K562 (cell line): ENCODE measurements around the gene PABPC1L. TPM values are rescaled to one million over a fixed set of nuclear protein-coding genes. Genes with fewer than 3 reads are reported as not detected.

Source experiments
- STAT6 ChIP-seq: sonication (generic); formaldehyde crosslinking; IDR thresholded peaks from 2 replicates; pipeline ENCODE4 v1.8.1; 2023; ENCODE audit warnings: mild to moderate bottlenecking, missing genetic modification reagents
- ZBTB8A ChIP-seq: fragments of 450-650 bp; IDR thresholded peaks from 2 replicates; pipeline ENCODE4 v1.6.1; 2018; ENCODE audit warnings: mild to moderate bottlenecking, moderate library complexity; ENCODE audit not compliant: partially characterized antibody
- polyA plus RNA-seq, 8 experiments: library from polyadenylated mRNA; depleted of rRNA in 4 of 8; stranded (reverse) in 5 of 8; unstranded in 3 of 8; fragments of >200 nt; fragmentation: Nextera tagmentation in 2 of 8; fragmentation: Illumina TruSeq in 1 of 8; extraction: Ambion mirVana in 2 of 8; extraction: Trizol in 1 of 8; gene quantifications; 2 replicates each; pipeline versions ENCODE4 v1.2.1 to v1.2.3, GENCODE V29; 2011 to 2014; ENCODE audit warnings: inconsistent platforms in 1 of 8, missing spikeins in 1 of 8
- total RNA-seq, 7 experiments: library from RNA; depleted of rRNA in 6 of 7; stranded (reverse); fragments of >200 nt in 6 of 7; fragmentation: Illumina TruSeq in 2 of 7; extraction: Trizol in 2 of 7; gene quantifications; 2 replicates each; pipeline versions ENCODE4 v1.2.1 to v1.2.3, GENCODE V29; 2011 to 2021; ENCODE audit warnings: low replicate concordance in 1 of 7
- TF ChIP-seq, protein P1 (sequence below): fragments of 200-600 bp; sonication (generic); IDR thresholded peaks from one replicate; pipeline ENCODE4 v1.6.1; 2012; ENCODE audit warnings: mild to moderate bottlenecking, low read depth, low read length, inconsistent platforms

Gene PABPC1L
- total and polyA plus RNA-seq, 9 of the 15 experiments (the other 6 are each of a cell fraction or from before 2014, with no cell fraction given), result 6.0 to 90.3 (median 15.8) TPM

GRCh38 chr20:44885392-44886265 is 24.2 kb upstream of the PABPC1L start, which contains the start of gene YWHAB (continued):
- TF ChIP-seq, protein P1, sequence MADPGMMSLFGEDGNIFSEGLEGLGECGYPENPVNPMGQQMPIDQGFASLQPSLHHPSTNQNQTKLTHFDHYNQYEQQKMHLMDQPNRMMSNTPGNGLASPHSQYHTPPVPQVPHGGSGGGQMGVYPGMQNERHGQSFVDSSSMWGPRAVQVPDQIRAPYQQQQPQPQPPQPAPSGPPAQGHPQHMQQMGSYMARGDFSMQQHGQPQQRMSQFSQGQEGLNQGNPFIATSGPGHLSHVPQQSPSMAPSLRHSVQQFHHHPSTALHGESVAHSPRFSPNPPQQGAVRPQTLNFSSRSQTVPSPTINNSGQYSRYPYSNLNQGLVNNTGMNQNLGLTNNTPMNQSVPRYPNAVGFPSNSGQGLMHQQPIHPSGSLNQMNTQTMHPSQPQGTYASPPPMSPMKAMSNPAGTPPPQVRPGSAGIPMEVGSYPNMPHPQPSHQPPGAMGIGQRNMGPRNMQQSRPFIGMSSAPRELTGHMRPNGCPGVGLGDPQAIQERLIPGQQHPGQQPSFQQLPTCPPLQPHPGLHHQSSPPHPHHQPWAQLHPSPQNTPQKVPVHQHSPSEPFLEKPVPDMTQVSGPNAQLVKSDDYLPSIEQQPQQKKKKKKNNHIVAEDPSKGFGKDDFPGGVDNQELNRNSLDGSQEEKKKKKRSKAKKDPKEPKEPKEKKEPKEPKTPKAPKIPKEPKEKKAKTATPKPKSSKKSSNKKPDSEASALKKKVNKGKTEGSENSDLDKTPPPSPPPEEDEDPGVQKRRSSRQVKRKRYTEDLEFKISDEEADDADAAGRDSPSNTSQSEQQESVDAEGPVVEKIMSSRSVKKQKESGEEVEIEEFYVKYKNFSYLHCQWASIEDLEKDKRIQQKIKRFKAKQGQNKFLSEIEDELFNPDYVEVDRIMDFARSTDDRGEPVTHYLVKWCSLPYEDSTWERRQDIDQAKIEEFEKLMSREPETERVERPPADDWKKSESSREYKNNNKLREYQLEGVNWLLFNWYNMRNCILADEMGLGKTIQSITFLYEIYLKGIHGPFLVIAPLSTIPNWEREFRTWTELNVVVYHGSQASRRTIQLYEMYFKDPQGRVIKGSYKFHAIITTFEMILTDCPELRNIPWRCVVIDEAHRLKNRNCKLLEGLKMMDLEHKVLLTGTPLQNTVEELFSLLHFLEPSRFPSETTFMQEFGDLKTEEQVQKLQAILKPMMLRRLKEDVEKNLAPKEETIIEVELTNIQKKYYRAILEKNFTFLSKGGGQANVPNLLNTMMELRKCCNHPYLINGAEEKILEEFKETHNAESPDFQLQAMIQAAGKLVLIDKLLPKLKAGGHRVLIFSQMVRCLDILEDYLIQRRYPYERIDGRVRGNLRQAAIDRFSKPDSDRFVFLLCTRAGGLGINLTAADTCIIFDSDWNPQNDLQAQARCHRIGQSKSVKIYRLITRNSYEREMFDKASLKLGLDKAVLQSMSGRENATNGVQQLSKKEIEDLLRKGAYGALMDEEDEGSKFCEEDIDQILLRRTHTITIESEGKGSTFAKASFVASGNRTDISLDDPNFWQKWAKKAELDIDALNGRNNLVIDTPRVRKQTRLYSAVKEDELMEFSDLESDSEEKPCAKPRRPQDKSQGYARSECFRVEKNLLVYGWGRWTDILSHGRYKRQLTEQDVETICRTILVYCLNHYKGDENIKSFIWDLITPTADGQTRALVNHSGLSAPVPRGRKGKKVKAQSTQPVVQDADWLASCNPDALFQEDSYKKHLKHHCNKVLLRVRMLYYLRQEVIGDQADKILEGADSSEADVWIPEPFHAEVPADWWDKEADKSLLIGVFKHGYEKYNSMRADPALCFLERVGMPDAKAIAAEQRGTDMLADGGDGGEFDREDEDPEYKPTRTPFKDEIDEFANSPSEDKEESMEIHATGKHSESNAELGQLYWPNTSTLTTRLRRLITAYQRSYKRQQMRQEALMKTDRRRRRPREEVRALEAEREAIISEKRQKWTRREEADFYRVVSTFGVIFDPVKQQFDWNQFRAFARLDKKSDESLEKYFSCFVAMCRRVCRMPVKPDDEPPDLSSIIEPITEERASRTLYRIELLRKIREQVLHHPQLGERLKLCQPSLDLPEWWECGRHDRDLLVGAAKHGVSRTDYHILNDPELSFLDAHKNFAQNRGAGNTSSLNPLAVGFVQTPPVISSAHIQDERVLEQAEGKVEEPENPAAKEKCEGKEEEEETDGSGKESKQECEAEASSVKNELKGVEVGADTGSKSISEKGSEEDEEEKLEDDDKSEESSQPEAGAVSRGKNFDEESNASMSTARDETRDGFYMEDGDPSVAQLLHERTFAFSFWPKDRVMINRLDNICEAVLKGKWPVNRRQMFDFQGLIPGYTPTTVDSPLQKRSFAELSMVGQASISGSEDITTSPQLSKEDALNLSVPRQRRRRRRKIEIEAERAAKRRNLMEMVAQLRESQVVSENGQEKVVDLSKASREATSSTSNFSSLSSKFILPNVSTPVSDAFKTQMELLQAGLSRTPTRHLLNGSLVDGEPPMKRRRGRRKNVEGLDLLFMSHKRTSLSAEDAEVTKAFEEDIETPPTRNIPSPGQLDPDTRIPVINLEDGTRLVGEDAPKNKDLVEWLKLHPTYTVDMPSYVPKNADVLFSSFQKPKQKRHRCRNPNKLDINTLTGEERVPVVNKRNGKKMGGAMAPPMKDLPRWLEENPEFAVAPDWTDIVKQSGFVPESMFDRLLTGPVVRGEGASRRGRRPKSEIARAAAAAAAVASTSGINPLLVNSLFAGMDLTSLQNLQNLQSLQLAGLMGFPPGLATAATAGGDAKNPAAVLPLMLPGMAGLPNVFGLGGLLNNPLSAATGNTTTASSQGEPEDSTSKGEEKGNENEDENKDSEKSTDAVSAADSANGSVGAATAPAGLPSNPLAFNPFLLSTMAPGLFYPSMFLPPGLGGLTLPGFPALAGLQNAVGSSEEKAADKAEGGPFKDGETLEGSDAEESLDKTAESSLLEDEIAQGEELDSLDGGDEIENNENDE, result no peak
- no peak for TF ChIP-seq ZBTB8A
- TF ChIP-seq STAT6 (CRISPR knock-in tag), result no peak
